ENCODE measurements around the gene TOR1AIP1.
"Not testable (repeated sequence)": the region's sequence is repeated elsewhere in the genome, so short reads cannot be mapped to it uniquely, and the experiment has no call there.

The TOR1AIP1 gene, protein sequence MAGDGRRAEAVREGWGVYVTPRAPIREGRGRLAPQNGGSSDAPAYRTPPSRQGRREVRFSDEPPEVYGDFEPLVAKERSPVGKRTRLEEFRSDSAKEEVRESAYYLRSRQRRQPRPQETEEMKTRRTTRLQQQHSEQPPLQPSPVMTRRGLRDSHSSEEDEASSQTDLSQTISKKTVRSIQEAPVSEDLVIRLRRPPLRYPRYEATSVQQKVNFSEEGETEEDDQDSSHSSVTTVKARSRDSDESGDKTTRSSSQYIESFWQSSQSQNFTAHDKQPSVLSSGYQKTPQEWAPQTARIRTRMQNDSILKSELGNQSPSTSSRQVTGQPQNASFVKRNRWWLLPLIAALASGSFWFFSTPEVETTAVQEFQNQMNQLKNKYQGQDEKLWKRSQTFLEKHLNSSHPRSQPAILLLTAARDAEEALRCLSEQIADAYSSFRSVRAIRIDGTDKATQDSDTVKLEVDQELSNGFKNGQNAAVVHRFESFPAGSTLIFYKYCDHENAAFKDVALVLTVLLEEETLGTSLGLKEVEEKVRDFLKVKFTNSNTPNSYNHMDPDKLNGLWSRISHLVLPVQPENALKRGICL

DNA sequence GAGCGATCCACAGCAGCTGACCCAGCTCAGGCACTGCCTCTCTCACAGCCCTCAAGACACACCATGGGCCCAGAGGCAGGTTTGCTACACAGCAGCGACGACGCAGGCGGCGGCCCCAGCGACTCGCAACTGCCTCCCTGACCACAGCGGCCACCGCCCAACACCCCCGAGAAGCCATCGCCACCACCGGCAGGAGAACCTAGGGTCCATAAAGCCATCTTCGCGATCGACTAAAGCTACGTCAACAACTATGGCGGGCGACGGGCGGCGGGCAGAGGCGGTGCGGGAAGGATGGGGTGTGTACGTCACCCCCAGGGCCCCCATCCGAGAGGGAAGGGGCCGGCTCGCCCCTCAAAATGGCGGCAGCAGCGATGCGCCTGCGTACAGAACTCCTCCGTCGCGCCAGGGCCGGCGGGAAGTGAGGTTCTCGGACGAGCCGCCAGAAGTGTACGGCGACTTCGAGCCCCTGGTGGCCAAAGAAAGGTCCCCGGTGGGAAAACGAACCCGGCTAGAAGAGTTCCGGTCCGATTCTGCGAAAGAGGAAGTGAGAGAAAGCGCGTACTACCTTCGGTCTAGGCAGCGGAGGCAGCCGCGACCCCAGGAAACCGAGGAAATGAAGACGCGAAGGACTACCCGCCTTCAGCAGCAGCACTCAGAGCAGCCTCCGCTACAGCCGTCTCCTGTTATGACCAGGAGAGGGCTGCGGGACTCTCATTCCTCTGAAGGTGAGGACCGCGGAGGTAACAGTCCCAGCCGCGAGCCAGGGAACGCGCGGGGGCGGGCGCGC, at the start of gene TOR1AIP1:
Gene TOR1AIP1, plus strand, starts transcription at position 33 of the 787 bp plus-strand sequence. Its CDS starts 218 bp downstream, at position 251.
- DNase-seq, result peak; percentile 97

DNA sequence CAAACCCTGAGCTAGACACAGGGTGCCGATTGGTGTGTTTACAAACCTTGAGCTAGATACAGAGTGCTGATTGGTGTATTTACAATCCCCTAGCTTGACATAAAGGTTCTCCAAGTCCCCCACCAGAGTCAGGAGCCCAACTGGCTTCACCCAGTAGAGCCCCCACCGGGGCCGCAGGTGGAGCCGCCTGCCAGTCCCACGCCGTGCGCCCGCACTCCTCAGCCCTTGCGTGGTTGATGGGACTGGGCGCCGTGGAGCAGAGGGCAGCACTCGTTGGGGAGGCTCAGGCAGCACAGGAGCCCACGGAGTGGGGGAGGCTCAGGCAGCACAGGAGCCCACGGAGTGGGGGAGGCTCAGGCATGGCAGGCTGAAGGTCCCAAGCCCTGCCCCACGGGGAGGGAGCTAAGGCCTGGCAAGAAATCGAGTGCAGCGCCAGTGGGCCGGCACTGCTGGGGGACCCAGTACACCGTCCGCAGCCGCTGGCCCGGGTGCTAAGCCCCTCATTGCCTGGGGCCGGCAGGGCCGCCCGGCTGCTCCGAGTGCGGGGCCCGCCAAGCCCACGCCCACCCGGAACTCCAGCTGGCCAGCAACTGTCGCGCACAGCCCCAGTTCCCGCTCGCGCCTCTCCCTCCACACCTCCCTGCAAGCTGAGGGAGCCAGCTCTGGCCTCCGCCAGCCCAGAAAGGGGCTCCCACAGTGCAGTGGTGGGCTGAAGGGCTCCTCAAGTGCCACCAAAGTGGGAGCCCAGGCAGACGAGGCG, 45.2 kb upstream of the TOR1AIP1 start:
- DNase-seq, result not testable (repeated sequence)

DNA sequence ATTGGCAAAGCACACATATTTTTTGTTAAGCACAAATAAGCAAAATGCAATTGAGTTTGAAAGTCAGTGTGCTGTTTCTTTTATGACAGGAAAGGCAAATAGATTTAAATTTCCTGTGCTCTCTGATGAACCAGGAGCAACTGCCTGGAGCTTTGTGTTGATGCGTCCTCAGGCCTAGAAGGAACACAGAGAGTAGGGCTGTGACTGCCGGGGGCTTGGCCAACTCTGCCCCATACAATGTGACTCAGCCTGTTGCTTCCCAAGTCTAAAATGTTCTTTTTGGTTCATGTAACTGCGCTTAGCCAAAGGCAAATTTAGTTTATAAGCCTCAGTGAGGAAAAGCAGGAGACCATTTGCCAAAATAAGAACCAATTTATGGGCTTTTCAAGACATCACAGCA, 42.0 kb upstream of the TOR1AIP1 start:
- no peak for DNase-seq

DNA sequence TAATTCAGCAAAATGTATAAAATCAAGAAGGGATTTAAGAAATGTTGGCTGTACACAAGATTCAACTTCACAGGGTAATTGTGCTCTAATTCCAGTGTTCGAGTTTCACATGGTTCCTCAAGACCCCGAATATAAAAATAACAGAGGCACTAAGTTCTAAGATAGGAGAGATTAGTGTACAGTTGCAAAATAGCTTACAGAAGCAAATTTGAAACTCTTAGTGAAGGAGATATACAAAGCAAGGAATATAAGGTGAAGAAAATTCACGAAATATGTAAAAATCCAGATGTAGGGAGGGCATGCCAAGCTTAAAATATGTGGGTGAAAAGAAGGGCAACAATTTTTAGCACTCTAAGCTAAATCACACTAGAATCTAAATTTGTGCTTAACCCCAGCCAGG, 33.9 kb upstream of the TOR1AIP1 start:
- no peak for DNase-seq

DNA sequence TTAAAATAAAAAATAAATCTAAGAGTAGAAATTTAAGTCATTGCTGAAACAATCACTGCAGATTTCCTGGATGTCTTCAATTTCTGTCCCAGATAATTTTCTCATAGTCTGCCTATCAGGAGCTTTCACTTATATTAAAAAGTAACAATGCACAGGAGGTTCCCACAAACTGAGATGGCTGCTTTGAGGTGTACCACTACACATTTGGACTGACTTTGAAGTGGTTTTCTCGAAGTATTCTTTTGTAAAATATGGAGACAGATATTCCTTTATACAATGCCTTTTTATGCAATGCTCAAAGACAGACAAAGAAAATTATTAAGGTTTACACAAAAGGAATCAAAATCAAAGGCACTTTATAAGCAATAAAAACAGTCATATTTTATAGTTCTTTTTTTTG, 29.0 kb upstream of the TOR1AIP1 start:
- no peak for DNase-seq

DNA sequence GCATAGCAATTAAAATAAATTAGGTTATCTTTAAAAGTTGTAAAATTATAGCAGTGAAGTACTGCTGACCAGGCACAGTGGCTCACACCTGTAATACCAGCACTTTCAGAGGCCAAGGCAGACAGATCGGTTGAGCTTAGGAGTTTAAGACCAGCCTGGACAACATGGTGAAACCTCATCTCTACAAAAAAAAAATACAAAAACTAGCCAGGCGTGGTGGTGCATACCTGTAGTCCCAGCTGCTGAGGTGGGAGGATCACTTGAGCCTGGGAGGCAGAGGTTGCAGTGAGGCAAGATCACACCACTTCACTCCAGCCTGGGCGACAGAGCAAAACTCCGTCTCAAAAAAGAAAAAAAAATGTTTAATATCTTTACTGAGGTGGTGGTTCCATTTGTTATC, 26.3 kb upstream of the TOR1AIP1 start:
- not testable (repeated sequence) for DNase-seq

DNA sequence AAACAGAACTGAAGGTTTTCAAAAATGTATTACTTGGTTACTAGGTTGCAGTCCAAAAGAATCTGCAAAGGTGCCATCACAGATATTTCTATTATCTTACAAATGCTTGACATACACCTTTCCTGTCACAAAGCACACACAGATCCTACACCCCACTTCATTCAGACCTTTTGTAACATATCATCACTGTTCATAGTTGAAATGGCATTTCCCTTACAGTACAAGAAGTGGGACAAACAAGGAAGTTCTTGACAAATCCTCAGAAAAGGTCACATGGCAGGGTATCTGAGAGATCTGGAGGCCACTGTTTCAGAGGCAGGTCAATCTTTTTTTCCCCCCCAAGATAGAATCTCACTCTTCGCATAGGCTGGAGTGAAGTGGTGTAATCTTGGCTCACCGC, 25.8 kb upstream of the TOR1AIP1 start:
- no peak for DNase-seq

DNA sequence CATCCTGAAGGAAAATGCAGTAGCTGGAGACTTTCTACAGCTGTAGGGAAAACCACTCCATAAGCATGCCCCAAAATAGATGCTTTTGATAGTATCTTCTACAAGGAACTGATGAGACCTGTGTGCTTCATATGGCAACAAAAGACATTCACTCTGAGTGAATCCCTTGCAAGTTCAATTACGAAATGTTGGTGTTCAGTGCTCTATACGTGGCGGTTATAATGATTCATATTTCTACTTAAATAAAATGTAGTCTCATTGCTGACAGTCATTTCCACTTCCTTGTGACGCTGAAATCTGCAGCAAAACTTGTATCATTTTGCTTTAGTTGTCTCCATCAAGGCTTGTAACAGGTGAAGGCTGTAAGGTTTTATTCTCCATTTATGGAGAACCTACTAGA, 25.1 kb upstream of the TOR1AIP1 start:
- DNase-seq, result no peak

DNA sequence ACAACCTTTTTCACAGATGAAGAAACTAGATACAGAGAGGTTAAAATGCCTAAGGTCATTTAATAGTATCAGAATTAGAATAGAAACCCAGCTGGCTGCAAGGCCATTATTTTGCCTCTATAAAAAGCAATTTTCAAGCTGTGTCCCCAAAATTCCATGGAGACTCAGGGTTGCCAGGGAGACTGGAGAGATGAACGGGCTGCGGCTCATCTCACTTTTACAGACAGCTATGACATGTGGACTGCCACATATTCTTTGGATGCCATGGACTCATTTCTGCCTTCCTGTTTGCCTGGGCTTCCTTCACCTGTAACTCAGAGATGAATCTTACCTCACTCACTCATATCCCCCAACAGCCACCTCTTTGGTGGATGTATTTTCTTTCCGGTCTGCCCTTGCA, 21.4 kb upstream of the TOR1AIP1 start:
- no peak for DNase-seq

DNA sequence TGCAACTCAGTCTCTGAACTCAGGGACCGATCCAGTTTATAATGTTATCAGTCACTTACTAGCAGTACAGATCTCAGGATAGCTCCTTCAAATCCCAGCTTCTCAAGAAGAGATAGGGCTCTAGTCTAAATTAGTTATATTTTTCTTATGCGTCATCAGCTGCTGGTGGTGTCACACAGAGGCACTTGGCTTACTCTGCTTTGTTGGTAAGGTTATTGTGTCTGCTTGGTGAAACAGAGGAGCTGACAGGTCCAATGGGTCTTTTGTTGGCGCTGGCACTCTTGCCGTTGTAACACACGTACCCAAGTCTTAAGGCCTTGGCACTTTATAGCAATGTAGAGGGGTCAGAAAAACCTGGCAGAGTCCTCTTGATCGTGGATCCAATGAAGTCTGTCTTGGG, 16.7 kb upstream of the TOR1AIP1 start:
- DNase-seq, result no peak

DNA sequence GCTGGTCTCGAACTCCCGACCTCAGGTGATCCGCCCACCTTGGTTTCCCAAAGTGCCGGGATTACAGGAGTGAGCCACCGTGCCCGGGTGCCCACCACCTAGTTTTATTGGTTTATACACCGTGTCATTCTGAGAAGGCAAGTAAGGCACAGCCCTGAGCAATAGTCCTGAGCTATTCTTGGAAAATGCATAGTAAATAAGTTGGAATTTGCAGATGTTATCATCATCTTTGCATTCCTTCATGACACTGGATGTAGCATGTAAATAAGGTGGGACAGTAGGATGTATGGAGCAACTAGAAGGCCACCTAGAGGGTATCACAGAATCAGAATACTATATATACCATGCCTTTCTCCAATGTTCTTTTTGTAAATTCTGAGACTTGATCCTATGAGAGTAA, 15.5 kb upstream of the TOR1AIP1 start:
- DNase-seq, result no peak

DNA sequence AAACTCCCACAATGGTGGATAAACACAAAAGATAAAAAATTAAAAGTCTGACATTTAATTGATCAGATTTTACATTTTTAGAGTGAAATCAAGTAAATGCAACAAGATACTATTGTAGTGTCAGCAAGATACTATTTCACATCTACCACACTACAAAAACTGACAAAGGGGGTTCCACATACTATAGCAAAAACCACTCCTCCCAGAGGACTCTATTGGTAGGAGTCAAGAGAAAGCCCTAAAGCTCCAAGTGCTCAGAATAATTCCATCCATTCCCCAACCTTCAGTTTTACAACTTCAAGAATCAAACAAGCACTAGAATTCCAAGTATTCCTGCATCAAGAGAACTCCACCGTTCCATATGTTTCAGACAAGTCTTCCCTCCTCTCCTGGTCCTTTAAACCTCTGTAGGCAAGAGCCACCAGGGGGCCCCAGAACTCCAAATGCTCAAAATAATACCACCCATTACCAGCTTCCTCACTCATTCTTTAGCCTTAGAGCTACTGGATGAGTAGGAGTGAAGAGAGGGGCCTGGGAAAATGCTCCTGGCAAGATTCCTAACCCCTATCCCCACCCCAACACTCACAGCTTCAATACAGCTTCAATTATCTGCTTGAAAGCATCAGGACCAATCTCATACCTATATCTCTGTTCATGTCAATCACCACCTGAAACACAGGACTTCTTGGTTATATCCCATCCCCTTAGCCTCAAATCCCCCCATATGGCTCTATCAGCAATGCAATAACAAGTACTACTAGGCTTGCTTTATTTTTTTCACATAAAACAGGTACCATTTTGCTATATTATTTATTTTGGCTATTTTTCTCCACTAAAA, 14.4 kb upstream of the TOR1AIP1 start:
- peak; percentile 54 for DNase-seq

DNA sequence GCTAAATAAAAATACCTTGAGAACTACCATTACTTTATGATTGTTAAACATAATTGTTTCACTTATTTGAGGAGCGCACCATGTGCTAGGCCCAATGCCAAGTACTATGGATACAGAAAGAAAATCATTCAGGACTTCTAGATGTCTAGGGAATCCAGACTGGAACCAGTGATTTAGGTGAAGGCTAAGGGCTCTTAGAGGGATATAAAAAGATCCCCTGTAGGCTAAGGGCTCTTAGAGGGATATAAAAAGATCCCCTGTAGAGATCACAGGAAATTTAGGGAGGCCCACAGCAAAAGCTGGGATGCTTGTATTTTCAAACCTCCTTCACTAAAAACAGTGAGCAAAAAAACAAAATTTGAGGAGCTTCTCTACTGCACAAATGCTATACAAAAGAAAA, 11.2 kb upstream of the TOR1AIP1 start:
- DNase-seq, result no peak

DNA sequence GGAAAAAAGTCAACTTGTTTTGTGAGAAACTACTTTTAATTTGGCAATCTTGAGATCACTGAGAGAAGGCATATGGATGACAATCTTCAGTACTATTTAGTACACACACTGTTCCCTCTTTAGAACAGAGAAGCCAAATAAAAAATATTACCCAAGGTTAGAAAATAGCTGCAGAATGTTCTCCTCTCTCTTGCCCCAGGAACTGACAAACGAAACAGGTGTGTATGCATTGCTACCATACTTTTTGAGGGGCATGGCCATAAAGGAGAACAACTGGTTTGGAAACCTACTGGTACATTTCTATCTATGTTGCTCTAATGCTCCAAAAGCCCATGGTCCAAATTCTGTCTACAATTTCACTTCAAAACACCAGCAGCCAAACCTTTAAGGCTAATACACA, 10.1 kb upstream of the TOR1AIP1 start:
- no peak for DNase-seq

DNA sequence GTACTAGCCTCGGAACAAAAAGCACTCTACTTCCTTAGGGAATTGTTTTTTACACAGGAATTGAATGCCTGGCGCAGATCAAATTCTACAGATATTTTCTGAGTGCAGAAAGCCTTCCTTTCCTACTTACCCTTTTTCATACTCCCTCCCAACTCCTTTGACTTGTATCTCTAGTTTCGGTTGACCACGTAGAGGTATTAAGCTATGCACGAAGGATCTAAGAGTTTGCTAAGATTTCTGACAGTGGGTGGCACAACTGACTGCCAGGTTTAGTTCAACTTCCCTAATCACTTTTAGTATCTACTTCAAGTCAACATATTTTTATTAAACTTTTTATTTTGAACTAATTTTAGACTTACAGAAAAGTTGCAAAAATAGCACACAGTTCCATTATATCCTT, 9.5 kb upstream of the TOR1AIP1 start:
- DNase-seq, result no peak

DNA sequence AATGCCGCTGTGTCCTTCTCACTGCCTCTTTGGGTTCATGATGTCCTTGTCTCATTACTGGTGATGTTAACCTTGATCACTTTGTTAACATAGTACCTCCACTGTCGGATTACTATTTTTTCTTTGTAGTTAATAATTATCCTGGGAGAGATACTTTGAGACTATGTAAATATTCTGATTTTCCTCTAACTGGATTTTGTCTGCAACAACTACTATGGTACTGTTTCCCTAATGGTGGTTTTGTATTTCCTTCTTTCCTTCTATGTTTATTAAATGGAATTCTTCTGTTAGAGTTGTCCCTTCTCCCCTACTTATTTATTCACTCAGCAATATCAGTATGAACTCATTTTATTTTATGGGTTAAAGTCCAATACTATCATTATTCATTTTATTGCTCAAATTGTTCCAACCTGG, 8.6 kb upstream of the TOR1AIP1 start:
- no peak for DNase-seq

DNA sequence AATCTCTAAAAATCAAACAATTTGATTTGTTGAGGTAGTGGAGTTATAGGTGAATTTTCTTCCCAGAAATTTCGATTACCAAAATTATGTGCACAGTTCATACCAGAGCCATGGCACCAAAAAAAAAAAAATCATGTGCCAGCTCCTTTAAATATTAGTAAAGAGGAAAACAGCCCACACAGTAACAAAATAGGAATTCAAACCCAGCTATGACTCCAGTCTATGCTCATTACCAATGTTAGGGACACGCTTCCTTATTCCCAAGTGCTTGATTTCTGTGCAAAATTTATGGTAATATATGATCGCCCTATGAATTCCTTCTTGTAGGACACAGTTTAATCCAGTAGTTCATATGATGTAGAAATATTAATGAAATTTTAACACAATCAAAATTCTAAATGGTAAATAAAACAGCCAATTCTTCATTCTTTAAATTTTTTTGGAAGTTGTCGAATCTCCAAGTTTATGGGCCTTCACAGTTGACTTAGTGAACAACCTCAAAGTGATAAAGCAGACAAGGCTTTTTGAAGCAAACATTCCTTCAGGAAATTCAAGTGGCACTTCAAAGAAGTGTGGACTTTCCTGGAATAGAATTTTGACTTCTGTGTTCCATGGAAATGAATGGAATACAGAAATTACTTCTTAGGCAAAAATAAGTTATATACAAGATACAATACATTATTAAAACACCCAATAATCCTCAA, 6.3 kb upstream of the TOR1AIP1 start:
- no peak for DNase-seq

DNA sequence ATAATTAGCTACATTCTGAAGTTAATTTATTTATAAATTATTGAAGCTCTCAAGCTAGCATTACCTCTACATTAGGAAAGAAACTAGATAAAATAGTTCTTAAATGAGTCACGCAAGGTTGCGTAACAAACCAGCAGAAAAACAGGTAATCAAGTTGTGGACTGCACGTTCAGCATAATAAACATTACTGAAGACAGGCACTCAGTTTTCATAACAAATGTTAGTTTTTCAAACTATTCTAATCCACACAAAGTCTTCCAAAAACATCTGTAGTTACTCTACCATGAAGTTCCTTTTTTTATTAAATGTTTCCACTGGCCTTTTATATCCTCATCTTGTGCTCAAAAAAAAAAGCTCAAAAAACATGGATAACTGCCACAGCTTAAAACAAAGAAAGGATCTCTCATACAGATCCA, 5.8 kb upstream of the TOR1AIP1 start:
- DNase-seq, result no peak

DNA sequence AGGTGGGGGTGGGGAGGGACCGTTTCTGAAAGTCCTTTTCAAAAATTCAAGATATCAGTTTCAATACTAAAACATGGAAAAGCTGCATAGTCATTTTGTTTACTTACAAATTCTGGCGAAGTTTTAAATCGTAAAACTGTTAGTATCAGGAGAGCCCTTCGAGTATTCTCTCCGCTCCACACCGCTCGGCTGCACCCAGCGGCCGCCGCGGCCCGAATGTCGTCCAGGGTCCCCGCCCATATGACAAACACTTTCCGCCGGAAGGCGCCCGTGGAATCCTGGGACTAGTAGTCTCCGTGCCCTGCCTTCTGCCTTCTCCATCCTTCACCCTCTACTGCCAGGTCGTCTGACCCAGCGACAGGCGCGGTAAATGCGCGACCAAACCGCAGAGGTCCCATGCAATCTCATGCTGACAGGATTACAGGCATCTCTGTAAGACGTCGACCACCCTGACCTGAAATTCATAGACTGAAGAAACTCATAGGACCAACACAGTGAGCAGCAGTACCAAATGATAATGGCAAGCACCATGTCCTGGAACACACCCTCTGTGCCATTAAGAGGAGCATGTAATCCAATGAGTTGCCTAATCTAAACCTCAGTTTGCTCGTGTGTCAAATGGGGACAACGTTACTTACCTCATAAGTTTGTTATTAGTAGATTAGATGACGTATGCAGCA, 4.4 kb upstream of the TOR1AIP1 start, which contains the start of gene TOR1AIP2:
Gene TOR1AIP2, minus strand, starts transcription at position 218 of the 680 bp plus-strand sequence. CDS start 25,138 bp downstream, outside the sequence.
- peak; percentile 77 for DNase-seq

DNA sequence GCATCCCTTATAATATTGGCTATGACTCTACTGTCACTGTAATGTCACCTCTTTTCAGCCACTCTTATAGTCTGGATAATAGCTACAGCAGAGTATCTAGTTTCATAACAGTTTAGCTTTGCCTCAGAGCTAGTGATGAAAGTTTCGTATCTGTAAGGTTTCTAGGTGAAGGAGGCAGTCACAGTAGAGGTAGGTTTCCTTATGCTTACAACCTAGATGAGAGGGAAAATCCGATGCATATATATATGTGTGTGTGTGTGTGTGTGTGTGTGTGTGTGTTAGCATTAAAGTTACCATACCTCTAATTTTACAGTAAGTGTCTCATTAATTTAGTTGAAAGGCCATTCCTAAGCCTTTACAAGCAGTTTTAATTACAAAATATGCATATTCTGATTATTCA, 2.3 kb upstream of the TOR1AIP1 start:
- DNase-seq, result no peak
